Stimulated activated naive CD8-positive, alpha-beta T cell treated with anti-CD3 and anti-CD28 coated beads, Interleukin-15, amount 100 ng/mL, for 72 hours (primary cell): ENCODE results near the gene APP.
"Not testable (repeated sequence)": the region's sequence is repeated elsewhere in the genome, so short reads cannot be mapped to it uniquely, and the experiment has no call there.

Experiments
- ATAC-seq: fragments of 150-1000 bp; cut with Tn5 transposase; 2 replicates; pipeline ENCODE4 v1.10.0; 2021; ENCODE audit warnings: mild to moderate bottlenecking, moderate library complexity
- DNase-seq, 2 donors: peaks; one replicate each; pipeline ENCODE4 v3.0.0; 2021 to 2022
- H3K27ac Mint-ChIP-seq, 2 donors: one replicate each; pipeline ENCODE4 v1.8.0; 2022; ENCODE audit warnings: mild to moderate bottlenecking in 2 of 2, mixed read lengths in 2 of 2, moderate library complexity in 2 of 2
- H3K27me3 Mint-ChIP-seq: one replicate; pipeline ENCODE4 v1.8.0; 2022; ENCODE audit warnings: mixed read lengths
- H3K4me1 Mint-ChIP-seq: one replicate; pipeline ENCODE4 v1.8.0; 2022; ENCODE audit warnings: mild to moderate bottlenecking, mixed read lengths
- H3K4me3 Mint-ChIP-seq, 2 donors: one replicate each; pipeline ENCODE4 v1.8.0; 2022; ENCODE audit warnings: mild to moderate bottlenecking in 2 of 2, mixed read lengths in 2 of 2, moderate library complexity in 1 of 2
- H3K9me3 Mint-ChIP-seq, 2 donors: one replicate each; pipeline ENCODE4 v1.8.0; 2022; ENCODE audit warnings: mixed read lengths in 2 of 2

Gene APP

GRCh38 chr21:26146681-26147080 lies 23.9 kb downstream of the APP start:
- DNase-seq (no peak), ATAC-seq (no peak)
- Mint-ChIP-seq H3K9me3 (no peaks in the 10 kb centered on the region), H3K4me3 (no peak overlapping the region), H3K4me1 (peaks cover 15% of the 10 kb centered on the region), H3K27me3 (no peaks in the 10 kb centered on the region), H3K27ac (no peak overlapping the region)

- DNase-seq = no peak
- Mint-ChIP-seq H3K27ac (peak overlapping the region in 1 of 2 donors; percentile 37), H3K27me3 (no peaks in the 10 kb centered on the region), H3K4me3 (no peak overlapping the region), H3K9me3 (no peaks in the 10 kb centered on the region), H3K4me1 (peaks cover 15% of the 10 kb centered on the region)
- ATAC-seq = no peak
Measured at GRCh38 chr21:26144031-26144430, 26.5 kb downstream of the APP start.

- Mint-ChIP-seq H3K27me3 (no peaks in the 10 kb centered on the region), H3K9me3 (no peaks in the 10 kb centered on the region), H3K4me1 (peaks cover 7% of the 10 kb centered on the region), H3K4me3 (no peak overlapping the region), H3K27ac (no peak overlapping the region)
- no peak for ATAC-seq
- DNase-seq = no peak
Measured at GRCh38 chr21:26142363-26142762, 28.2 kb downstream of the APP start.

GRCh38 chr21:26140926-26141325 lies 29.6 kb downstream of the APP start:
- no peaks in the 10 kb centered on the region for H3K27me3 Mint-ChIP-seq
- H3K9me3 Mint-ChIP-seq = no peaks in the 10 kb centered on the region
- no peak for DNase-seq
- H3K4me3 Mint-ChIP-seq = no peak overlapping the region
- ATAC-seq = no peak
- H3K4me1 Mint-ChIP-seq = peaks cover 18% of the 10 kb centered on the region
- H3K27ac Mint-ChIP-seq = no peak overlapping the region

- H3K4me3 Mint-ChIP-seq = no peak overlapping the region
- H3K27ac Mint-ChIP-seq = peak overlapping the region in 1 of 2 donors; percentile 46
- H3K9me3 Mint-ChIP-seq = no peaks in the 10 kb centered on the region
- peaks cover 21% of the 10 kb centered on the region for H3K4me1 Mint-ChIP-seq
- no peak for ATAC-seq
- H3K27me3 Mint-ChIP-seq = no peaks in the 10 kb centered on the region
- no peak for DNase-seq
Measured at GRCh38 chr21:26140164-26140579, 30.4 kb downstream of the APP start.

GRCh38 chr21:26138615-26139257 lies 31.8 kb downstream of the APP start:
- Mint-ChIP-seq H3K4me1 (peaks cover 21% of the 10 kb centered on the region), H3K27me3 (no peaks in the 10 kb centered on the region), H3K27ac (no peak overlapping the region), H3K9me3 (no peaks in the 10 kb centered on the region), H3K4me3 (no peak overlapping the region)
- no peak for DNase-seq
- no peak for ATAC-seq

GRCh38 chr21:26137379-26138060 lies 33.0 kb downstream of the APP start:
- H3K4me1 Mint-ChIP-seq = peaks cover 21% of the 10 kb centered on the region
- H3K4me3 Mint-ChIP-seq = no peak overlapping the region
- H3K27ac Mint-ChIP-seq = no peak overlapping the region
- ATAC-seq = no peak
- no peaks in the 10 kb centered on the region for H3K9me3 Mint-ChIP-seq
- no peaks in the 10 kb centered on the region for H3K27me3 Mint-ChIP-seq
- DNase-seq = no peak

GRCh38 chr21:26136671-26137070 lies 33.9 kb downstream of the APP start:
- H3K4me3 Mint-ChIP-seq = peak overlapping the region in 1 of 2 donors; percentile 31
- ATAC-seq (peak; percentile 92), DNase-seq (peak in 1 of 2 donors; percentile 9)
- peaks cover 21% of the 10 kb centered on the region for H3K4me1 Mint-ChIP-seq
- no peaks in the 10 kb centered on the region for H3K9me3 Mint-ChIP-seq
- H3K27me3 Mint-ChIP-seq = no peaks in the 10 kb centered on the region
- H3K27ac Mint-ChIP-seq = peak overlapping the region in 1 of 2 donors; percentile 48

- H3K27ac Mint-ChIP-seq = no peak overlapping the region
- H3K27me3 Mint-ChIP-seq = no peaks in the 10 kb centered on the region
- no peak for ATAC-seq
- H3K4me3 Mint-ChIP-seq = no peak overlapping the region
- no peak for DNase-seq
- peaks cover 21% of the 10 kb centered on the region for H3K4me1 Mint-ChIP-seq
- no peaks in the 10 kb centered on the region for H3K9me3 Mint-ChIP-seq
Measured at GRCh38 chr21:26135520-26135919, 35.0 kb downstream of the APP start.

- Mint-ChIP-seq H3K27me3 (no peaks in the 10 kb centered on the region), H3K9me3 (no peaks in the 10 kb centered on the region), H3K4me3 (no peak overlapping the region), H3K27ac (no peak overlapping the region), H3K4me1 (peaks cover 7% of the 10 kb centered on the region)
- DNase-seq (no peak), ATAC-seq (no peak)
Measured at GRCh38 chr21:26131554-26131953, 39.0 kb downstream of the APP start.

- H3K4me1 Mint-ChIP-seq, H3K9me3 Mint-ChIP-seq: not testable (repeated sequence)
Measured at GRCh38 chr21:26131053-26131452, 39.5 kb downstream of the APP start.

GRCh38 chr21:26130249-26130881 lies 40.2 kb downstream of the APP start:
- no peak overlapping the region for H3K4me3 Mint-ChIP-seq
- no peak overlapping the region for H3K27ac Mint-ChIP-seq
- H3K4me1 Mint-ChIP-seq = no peaks in the 10 kb centered on the region
- no peak for ATAC-seq
- no peaks in the 10 kb centered on the region for H3K27me3 Mint-ChIP-seq
- DNase-seq = no peak
- no peaks in the 10 kb centered on the region for H3K9me3 Mint-ChIP-seq

More at GRCh38 chr21:26131053-26131452, 39.5 kb downstream of the APP start:
- ATAC-seq, H3K27me3 Mint-ChIP-seq, H3K4me3 Mint-ChIP-seq, DNase-seq, H3K27ac Mint-ChIP-seq: not testable (repeated sequence)

GRCh38 chr21:26127918-26128317 lies 42.7 kb downstream of the APP start:
- no peaks in the 10 kb centered on the region for H3K9me3 Mint-ChIP-seq

GRCh38 chr21:26127073-26127814 lies 43.3 kb downstream of the APP start:
- Mint-ChIP-seq H3K4me1 (no peaks in the 10 kb centered on the region), H3K9me3 (no peaks in the 10 kb centered on the region), H3K27me3 (no peaks in the 10 kb centered on the region), H3K4me3 (no peak overlapping the region), H3K27ac (no peak overlapping the region)
- DNase-seq (no peak), ATAC-seq (no peak)

More at GRCh38 chr21:26127918-26128317, 42.7 kb downstream of the APP start:
- Mint-ChIP-seq H3K4me1 (no peaks in the 10 kb centered on the region), H3K27ac (no peak overlapping the region), H3K4me3 (no peak overlapping the region), H3K27me3 (no peaks in the 10 kb centered on the region)
- DNase-seq (no peak), ATAC-seq (no peak)

- no peaks in the 10 kb centered on the region for H3K4me1 Mint-ChIP-seq
- no peak for DNase-seq
- H3K27me3 Mint-ChIP-seq = no peaks in the 10 kb centered on the region
- no peak overlapping the region for H3K4me3 Mint-ChIP-seq
- no peak for ATAC-seq
- H3K9me3 Mint-ChIP-seq = no peaks in the 10 kb centered on the region
- no peak overlapping the region for H3K27ac Mint-ChIP-seq
Measured at GRCh38 chr21:26126168-26126553, 44.4 kb downstream of the APP start.
